Body of pancreas (tissue), 4 donors: Measurements from ENCODE around the gene ME3.
"Not testable (repeated sequence)": the region's sequence is repeated elsewhere in the genome, so short reads cannot be mapped to it uniquely, and the experiment has no call there.

Experiments
- CTCF ChIP-seq, 7 experiments: fragments of 450-650 bp in 4 of 7; fragments of 200-600 bp in 3 of 7; sonication (generic) in 3 of 7; IDR thresholded peaks; one replicate each; pipeline ENCODE4 v1.5.1; 2016 to 2019; ENCODE audit warnings: antibody characterized with exemption in 7 of 7
- POLR2A ChIP-seq, 3 donors: fragments of 450-650 bp; IDR thresholded peaks; one replicate each; pipeline ENCODE4 v1.6.1; 2016; ENCODE audit warnings: antibody characterized with exemption in 3 of 3, mild to moderate bottlenecking in 2 of 3

- not testable (repeated sequence) for TF ChIP-seq POLR2A, CTCF (IDR thresholded peaks at IDR 0.05)
Observed at GRCh38 chr11:86423488-86423887, 248.9 kb downstream of the ME3 start.
